HG03039 (cell line): ENCODE data around the gene PRKAG2.
"Not testable (repeated sequence)": the region's sequence is repeated elsewhere in the genome, so short reads cannot be mapped to it uniquely, and the experiment has no call there.

Experiments
- ATAC-seq: cut with Tn5 transposase; IDR thresholded peaks from one replicate; pipeline ENCODE4 v1.9.1; 2021; ENCODE audit warnings: mild to moderate bottlenecking, moderate library complexity; ENCODE audit not compliant: unreplicated experiment

The PRKAG2 gene

DNA sequence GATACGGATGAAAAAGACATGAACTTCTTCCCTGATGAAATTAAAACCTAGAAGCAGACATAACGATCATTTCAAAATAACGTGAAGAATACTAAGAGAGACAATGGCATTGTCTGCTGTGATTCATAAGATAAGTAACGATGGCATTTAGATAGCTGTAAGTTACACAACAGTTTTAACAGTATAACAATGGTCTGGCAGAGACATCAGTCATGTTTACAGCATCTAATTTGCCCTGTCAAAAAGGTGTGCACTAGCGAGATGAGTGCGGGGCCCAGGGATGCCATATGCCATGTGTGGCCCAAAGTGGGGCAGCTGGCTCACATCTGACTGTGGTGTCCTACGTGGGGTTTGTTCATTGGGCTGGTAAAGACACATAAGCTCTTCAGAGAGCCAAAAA, 301.5 kb downstream of the PRKAG2 start:
- ATAC-seq = no peak

DNA sequence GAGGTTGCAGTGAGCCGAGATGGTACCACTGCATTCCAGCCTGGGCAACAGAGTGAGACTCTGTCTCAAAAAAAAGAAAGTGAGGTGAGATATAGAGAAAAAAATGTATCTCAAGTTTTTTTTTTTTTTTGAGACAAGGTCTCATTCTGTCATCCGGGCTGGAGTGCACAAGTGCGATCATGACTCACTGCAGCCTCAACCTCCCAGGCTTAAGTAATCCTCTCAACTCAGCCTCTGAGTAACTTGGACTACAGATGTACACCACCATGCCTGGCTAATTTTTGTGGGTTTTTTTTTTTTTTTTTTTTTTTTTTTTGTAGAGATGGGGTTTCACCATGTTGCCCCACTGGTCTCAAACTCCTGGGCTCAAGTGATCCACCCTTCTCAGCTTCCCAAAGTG, 303.9 kb downstream of the PRKAG2 start:
- not testable (repeated sequence) for ATAC-seq

DNA sequence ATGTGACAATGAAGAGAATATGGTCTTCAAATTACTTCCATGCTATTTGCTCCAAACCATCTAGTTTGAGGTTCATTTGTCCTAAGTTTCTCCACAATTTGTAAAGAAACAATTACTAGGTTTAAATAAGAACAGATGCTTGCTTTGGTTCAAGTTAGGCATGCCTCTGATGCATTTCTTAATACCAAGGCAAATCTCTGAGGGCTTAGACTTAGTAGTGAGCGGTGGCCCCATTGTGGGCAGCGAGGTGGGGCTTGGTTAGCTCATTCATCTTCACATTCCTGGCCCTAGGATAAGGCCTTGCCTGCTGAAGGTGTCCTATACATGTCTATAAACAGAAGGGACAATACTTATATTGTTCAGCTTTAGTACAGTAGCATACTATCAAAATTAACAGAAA, 304.8 kb downstream of the PRKAG2 start:
- ATAC-seq = no peak

DNA sequence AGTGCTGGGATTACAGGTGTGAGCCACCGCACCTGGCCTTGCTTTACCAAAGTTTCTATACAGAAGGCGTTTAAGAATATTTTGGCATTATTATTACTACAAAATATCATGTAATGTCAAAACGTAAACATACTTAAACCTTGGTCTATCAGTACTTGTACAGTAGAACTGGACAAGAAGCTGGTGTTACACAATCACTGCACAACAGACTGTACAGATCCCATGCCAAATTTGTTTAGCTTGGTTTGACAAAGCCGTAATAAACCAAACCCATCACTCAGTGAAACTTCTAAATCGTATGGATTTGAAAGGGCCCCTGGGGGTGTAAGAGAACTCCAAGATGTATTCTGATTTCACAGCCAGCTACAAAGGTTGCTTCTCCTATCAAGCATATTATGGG, 305.4 kb downstream of the PRKAG2 start:
- no peak for ATAC-seq

DNA sequence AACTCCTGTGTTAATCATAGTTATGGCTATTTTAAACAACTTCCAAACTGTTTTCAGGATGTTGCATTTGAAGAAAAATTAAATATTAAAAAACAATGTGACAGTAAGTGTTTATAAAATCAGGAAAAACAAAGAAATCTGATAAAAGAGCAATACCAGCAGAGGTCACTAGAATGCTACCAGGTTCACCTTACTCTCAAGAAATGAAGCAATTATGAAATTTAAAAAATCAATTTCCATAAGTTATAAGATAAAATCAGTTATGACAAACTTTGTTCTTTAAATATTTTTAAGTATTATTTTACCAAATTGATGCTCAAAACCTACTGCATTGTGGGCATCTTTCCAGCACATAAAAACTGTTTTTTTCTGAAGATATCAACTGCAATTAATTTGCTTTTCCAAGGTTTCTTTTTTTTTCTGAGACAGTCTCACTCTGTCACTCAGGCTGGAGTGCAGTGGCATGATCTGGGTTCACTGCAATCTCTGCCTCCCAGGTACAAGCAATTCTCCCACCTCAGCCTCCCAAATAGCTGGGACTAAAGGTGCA, 306.5 kb downstream of the PRKAG2 start:
- ATAC-seq = no peak

DNA sequence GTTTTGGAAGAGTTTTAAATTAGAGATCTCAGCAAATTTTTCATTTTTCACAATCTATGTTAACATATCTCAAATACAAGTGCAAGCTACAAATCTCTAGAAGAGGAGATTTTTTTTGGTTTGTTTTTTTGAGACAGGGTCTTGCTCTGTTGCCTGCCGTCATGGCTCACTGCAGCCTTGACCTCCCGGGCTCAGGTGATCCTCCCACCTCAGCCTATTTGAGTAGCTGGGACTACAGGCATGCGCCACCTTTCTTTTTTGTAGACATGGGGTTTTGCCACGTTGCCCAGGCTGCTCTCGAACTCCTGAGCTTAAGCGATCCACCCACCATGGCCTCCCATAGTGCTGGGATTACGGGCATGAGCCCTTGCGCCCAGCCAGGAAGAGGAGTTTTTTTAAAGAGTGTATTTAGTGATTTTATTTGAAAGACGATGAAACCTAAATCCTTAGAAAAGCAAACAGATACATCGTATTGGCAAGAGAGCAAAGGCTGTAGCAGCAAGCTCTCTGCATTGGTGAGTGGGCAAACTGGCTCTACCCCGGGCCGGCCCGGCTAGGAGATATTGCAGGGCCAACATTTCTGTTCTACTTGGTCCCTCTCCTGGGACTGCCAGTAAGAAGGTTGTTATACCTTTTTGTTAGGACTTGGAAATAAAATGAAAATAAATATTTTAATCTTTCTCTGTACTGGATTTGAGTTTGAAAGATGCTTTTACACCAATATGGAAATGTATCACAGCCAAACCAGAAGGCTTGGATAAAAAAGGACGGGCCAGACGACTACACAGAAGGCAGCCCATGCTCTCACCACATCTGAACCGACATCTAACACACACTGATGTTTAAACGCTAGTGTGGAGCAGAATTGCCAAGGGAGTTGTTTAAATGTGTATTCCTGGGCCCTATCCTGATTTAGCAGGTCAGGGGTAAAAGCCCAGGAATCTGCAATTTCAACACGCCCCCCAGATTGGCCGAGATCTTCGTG, 307.7 kb downstream of the PRKAG2 start:
- no peak for ATAC-seq

DNA sequence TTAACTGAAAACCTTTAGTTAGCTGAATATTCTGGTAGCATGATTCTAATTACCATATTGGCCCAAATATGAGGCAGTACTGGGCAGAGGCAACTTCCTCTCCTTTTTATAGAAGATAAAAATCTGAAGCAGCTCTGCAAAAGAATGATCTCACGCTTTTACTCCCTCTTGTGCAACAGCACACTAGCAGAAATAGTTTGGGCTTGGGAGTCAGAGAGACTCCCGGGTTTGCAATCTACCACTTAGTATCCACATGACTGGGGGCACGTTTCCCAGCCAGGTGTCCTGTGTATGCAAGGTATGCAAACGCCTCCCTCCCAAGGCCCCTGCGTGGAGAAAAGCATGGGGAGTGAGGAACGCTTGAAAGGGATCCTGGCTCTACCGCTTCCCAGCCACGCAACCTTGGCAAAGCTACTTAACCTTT, 310.0 kb downstream of the PRKAG2 start:
- ATAC-seq = no peak

DNA sequence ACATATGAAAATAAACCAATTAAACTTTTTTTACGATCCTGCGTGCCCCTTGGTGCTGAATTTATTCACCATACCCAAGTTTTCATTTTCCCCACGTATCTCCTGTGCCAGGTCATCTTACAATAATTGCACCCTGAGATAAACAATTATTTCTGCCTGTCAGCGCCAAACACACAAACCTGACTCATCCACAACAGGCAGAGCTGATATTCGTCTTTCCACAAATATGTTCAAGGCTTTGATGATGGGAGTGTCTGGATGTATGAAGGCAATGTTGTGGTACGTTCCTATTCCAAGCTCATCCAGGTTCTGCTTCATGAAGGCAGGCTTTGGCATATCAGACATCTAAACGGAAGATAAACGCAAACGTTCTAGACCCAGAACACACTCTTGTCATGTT, 311.4 kb downstream of the PRKAG2 start:
- no peak for ATAC-seq

DNA sequence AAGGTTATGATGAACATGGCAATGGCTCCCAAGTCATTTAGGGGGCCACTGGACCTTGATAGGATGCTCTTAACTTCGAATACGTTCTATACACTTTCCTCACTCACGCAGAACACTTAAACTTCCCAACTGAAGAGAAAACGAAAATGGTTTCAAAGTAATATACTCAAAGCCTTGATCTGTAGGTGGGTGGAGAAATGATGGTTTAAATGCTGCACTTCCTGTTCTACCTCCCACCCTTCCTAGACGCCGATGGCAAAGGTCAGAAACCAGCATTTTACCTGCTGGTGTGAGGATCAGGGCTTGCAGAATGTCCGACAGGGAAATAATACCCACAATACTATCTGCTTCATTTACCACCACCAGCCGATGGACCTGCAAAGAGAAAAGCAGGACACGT, 316.7 kb downstream of the PRKAG2 start:
- ATAC-seq = no peak

DNA sequence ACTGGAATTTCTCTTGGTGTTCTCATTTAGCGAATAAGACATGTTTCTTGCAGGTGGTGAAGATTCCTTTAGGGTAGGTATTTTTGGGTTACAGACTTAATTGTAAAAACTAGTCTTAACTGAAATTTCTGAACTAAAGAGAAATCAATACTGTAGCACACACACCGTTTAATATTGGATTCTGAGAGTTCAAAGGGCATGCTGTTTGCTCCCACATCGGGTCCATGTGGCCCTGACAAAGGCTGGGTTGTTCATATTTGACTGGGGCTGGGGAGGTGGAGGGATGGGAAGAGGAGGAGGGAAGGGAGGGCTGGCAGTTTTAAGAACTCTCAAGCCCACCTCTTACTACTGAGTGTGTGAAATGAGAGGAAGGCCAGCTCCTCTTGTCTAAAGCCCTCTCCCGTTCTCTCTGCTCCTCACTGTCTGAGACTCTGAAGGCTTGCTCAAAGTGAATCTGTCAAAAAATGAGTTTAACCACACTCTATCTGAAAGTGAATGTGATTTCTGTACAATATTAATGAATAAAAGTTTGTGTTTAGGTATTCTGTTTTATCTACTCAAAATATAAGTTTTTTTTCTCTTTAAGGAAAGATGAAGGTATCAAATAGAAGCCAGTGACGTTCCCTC, 317.2 kb downstream of the PRKAG2 start:
- ATAC-seq = no peak

DNA sequence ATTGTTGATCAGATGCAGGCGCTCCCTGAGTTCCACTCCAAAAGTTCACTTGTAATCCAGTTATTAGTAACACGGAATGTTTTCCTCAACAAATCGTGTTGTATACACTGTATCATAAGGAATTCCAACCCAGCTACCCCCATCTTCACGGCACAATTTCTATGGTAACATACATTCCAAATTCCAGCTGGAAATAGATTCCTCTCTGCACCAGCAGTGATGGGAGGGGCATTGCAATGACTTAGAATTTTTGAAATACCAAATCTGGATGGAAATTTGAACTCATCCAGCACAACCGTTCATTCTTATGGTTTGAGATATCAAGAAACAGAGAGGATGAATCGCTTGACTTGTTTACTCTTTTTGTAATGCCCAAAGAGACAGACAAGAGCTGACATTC, 318.3 kb downstream of the PRKAG2 start:
- no peak for ATAC-seq

DNA sequence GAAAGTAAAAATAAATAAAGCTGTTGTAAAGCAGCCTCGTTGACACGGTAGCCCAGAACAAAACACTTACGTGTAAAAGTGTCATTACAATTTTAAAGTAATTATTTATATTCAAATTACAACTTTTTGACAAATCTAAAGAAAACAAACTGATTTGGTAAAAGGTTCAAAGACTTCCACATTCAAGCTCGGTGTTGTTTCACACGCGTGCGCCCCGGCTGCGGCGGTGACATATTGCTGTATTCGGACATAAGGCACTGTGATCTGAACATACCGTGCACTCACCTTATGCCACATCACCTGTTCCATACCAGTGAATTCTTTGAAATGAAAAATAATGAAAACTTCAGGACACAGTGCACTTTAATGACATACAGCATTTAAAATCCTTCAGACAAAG, 320.3 kb downstream of the PRKAG2 start:
- no peak for ATAC-seq

DNA sequence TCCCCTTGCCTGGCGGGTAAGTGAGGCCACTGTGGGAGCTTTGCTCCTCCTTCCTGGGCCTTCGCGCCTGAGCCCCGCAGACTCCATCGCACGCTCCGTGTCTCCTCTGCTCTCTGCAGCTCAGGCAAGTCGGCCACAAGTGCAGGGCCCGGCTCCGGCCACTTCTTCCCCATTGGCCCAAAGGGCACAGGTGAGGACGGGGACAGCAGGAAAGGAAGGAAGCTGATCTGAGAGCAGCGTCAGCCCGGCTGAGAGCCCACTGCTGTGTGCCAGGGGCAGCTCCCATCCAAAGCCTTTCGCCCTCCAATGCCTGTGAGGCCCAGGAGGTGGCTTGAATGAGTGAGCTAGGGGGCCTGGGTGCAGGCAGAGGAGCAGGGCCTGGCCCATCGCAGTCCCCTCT, 323.6 kb downstream of the PRKAG2 start:
- no peak for ATAC-seq

DNA sequence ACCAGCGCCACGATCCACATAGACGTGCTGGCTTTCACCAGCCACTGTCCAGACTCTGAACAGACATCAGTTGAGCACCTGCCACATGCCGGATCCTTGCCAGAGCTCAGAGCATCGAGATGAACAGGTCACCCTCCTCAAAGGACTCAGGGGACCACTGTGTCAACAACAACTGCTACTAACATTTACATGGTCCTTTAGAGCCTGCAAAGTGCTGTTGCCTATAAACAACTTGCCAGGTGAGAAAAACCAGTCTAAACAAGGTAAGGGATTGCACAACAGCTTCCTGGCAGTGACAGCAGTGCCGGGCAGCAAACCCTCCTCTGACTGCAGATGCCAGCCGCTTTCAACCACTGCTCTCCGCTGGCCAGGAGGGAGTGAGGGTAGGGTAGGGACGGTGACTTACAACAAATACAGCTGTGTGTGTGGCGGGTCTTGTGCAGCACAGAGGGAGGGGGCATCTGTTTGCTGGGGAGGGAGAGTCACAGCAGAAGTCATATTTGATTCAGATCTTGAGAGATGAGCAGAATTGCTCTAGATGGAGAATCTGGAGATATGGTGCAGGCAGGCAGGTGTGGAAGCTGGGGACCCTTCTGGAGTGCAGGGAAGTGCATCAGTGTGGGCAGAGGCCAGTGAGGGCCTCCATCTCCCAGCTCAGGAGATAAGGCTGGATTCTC, 324.4 kb downstream of the PRKAG2 start:
- no peak for ATAC-seq

DNA sequence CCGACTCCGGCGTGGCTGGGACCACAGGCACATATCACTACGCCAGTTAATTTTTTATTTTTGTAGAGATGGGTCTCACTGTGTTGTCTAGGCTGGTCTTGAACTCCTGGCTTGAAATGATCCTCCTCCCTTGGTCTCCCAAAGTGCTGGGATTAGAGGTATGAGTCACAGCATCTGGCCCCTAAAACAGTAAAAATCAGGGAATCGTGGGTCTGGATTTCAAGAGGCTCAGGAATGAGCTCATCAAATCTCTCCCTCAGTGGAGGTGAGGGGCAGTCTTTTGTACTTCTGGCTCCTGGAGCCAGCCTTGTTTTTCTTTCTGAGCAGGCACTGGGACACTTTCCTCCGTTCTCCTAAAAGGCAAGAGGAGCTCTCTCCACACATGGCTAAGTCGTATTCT, 325.1 kb downstream of the PRKAG2 start:
- ATAC-seq = no peak

DNA sequence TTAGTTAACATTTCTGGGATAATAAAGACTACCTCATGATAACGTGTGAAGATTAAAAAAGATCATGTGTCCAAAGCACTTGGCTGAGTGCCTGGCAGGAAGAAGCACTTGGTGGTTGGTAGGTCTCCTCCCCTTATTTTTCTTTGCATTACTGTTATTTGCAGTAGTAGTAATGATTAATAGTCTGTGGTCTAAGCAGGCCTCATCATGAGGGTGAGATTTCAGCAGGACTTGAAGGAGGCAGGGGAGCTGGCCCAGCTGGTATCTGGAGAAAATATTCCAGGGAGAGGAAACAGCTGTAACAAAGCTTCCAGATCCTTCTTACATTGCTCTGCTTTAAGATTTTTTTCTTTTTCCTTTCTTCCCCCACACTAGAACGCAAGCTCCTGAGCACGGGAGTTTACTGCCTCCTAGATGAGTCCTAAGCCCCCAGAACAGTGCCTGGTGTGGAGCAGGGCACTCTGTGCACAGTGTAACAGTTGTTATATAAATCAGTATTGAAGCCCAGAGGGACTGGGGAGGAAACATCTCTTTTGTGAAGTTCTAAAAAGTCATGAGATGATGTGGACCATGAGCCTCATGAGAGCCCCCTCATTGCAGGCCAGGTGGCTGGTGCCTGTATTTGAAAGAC, 326.1 kb downstream of the PRKAG2 start:
- ATAC-seq = no peak

DNA sequence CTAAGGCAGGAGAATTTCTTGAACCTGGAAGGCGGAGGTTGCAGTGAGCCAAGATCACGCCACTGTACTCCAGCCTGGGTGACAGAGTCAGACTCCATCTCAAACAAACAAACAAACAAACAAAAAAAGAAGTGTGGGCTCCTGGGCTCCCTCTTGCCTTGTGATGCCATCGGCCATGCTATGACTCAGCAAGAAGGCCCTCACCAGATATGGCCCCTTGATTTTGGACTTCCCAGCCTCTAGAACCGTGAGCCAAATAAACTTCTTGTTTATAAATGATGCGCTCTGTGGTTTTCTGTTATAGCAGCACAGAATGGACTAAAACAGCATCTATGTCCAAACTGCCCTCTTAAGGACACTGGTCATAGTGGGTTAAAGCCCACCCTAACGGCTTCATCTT, 327.3 kb downstream of the PRKAG2 start:
- no peak for ATAC-seq

DNA sequence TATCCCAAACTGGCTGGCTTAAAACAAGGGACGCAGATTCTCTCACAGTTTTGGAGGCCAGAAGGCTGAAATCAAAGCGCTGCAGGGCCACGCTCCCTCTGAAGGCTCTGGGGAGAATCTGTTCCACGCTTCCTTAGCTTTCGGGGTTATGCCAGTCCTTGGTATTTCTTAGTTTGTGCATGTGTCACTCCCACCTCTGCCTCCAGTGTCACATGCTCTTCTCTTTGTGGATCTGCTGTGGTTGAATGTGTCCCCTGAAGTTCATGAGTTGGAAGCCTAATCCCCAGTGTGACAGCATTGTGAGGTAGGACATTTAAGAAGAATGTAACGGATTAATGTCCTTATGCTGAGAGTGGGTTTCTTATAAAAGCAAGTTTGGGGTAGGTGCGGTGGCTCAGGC, 327.8 kb downstream of the PRKAG2 start:
- ATAC-seq = no peak

DNA sequence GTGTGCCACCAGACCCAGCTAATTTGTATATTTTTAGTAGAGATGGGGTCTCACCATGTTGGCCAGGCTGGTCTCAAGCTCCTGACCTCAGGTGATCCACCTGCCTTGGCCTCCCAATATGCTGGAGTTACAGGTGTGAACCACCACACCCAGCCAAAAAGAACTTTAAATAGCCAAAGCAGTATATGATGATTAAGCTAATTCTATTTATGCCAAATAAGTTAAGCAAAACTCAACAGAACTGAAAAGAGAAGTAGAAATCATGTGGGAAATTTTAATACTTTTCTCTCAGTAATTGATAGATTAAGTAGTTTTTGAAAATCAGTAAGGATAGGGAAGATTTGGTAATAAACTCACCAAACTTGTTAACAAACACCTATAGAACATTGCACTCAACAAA, 332.7 kb downstream of the PRKAG2 start:
- no peak for ATAC-seq

DNA sequence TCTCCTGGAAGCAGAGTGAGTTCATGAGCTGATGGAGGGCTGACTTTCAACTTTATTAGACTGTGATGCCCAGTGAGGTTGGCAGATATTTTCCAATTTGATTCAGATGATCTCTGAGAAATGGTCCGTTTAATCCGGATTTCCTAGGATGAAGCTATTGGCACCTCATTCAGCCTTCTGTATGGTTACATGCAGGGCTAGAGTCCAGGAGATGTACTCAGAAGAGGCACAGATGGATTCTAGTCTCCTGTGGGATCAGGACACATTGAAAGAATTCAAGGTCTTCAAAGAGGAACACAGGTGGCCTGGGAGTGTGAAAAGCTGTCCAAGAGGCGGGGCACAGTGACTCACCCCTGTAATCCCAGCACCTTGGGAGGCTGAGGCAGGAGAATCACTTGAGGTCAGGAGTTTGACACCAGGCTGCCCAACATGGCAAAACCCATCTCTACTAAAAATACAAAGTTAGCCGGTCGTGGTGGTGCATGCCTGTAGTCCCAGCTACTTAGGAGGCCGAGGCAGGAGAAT, 334.2 kb downstream of the PRKAG2 start:
- no peak for ATAC-seq
